ENCODE data around the gene CLDN6. TPM values are rescaled to one million over a fixed set of nuclear protein-coding genes. Genes with fewer than 3 reads are reported as not detected.
A peak's percentile ranks its signal among the peaks of the same experiment; 100 is the strongest.

CLDN6 gene
- total and polyA plus RNA-seq, 9 of the 15 experiments (the other 6 are each of a cell fraction or from before 2014, with no cell fraction given), result 0.22 to 0.75 (median 0.38) TPM; not detected in 3

- FAIRE-seq, result no peak
- peak overlapping the region in 1 of 2 experiments; percentile 78; a peak in 2 of 4 replicates for H3K9ac ChIP-seq (ENCODE audit: insufficient read depth in 1 of 2, low read depth in 2 of 2, low read length in 2 of 2)
- TF ChIP-seq ZEB2 (IDR thresholded peaks at IDR 0.05) (no peak), ZNF511 (CRISPR knock-in tag; IDR thresholded peaks at IDR 0.05) (no peak), E2F8 (IDR thresholded peaks at IDR 0.05; ENCODE audit: low read depth, partially characterized antibody) (no peak), SIN3B (IDR thresholded peaks at IDR 0.05; ENCODE audit: low read depth) (no peak), FUS (optimal IDR thresholded peaks at IDR 0.05; ENCODE audit: low read depth, low read length) (no peak), GABPA (tag; conservative IDR thresholded peaks at IDR 0.05; ENCODE audit: low read depth) (no peak), NRF1 (conservative IDR thresholded peaks at IDR 0.05 in 1 of 2, IDR thresholded peaks at IDR 0.05 in 1 of 2) (no peak), ETV5 (CRISPR knock-in tag; IDR thresholded peaks at IDR 0.05; ENCODE audit: low read depth) (no peak), MIER1 (IDR thresholded peaks at IDR 0.05; ENCODE audit: low read depth) (no peak), ADNP (tag; IDR thresholded peaks at IDR 0.05) (no peak), GTF2F1 (IDR thresholded peaks at IDR 0.05; ENCODE audit: low read depth, low read length) (no peak), BRCA1 (IDR thresholded peaks at IDR 0.05) (no peak), BRCA1 (CRISPR knock-in tag; IDR thresholded peaks at IDR 0.05) (no peak), PURB (CRISPR knock-in tag; IDR thresholded peaks at IDR 0.05; ENCODE audit: low read depth) (no peak), E2F3 (CRISPR knock-in tag; IDR thresholded peaks at IDR 0.05) (no peak), RBM22 (IDR thresholded peaks at IDR 0.05; ENCODE audit: low read depth, low read length, poor library complexity, severe bottlenecking) (no peak), DEAF1 (CRISPR knock-in tag; IDR thresholded peaks at IDR 0.05) (no peak), SLC30A9 (CRISPR knock-in tag; IDR thresholded peaks at IDR 0.05) (no peak), ZBTB26 (CRISPR knock-in tag; IDR thresholded peaks at IDR 0.05) (no peak)
Observed at GRCh38 chr16:3000540-3000939, 17.4 kb downstream of the CLDN6 start.

More at GRCh38 chr16:3000540-3000939, 17.4 kb downstream of the CLDN6 start:
- no peak overlapping the region for H3K27ac ChIP-seq (ENCODE audit: extremely low read depth, low read depth, low read length)
- ChIA-PET POLR2A (interaction anchor here (0.6 to 1.0 kb wide), 6 partner anchors 15 to 802 kb away, joined by 3 read pairs; no protein-coding TSS in a partner anchor), CTCF (ENCODE audit: low intra/inter-chr PET ratio) (no interaction called here)
- no TSS peak for BruUV-seq (replicated peaks)
- H3K36me3 ChIP-seq (ENCODE audit: control insufficient read depth, insufficient read depth, low read length), result no peaks in the 10 kb centered on the region
- H3K4me1 ChIP-seq (replicated peaks in 1 of 2; ENCODE audit: control insufficient read depth in 2 of 2, insufficient read depth in 2 of 2, low read length in 2 of 2), result peaks cover 0 to 40% of the 10 kb centered on the region in 2 experiments; a peak in 2 of 5 replicates
- no peak overlapping the region for H3K4me3 ChIP-seq
- intact Hi-C loops (cut with micrococcal nuclease), result no loop called here
- H3K27me3 ChIP-seq (ENCODE audit: control insufficient read depth in 2 of 2, insufficient read depth in 2 of 2, low read length in 2 of 2), result no peaks in the 10 kb centered on the region
- ATAC-seq (no peak), DNase-seq (ENCODE audit: extremely low read depth in 1 of 4, low spot score in 3 of 4) (no peak)
- H3K9me1 ChIP-seq (ENCODE audit: control insufficient read depth, insufficient read depth, low read length), result no peaks in the 10 kb centered on the region
- no peak overlapping the region for H2AFZ ChIP-seq (ENCODE audit: low read depth, low read length)
- peaks cover 6% of the 10 kb centered on the region; the same call in 2 of the 3 replicates for H3K79me2 ChIP-seq (ENCODE audit: control insufficient read depth, insufficient read depth, low read length)
- 63% methylated on average over 4 of the region's 4 CpGs for WGBS (ENCODE audit: insufficient coverage, low coverage, missing lambda C conversion rate)
- H4K20me1 ChIP-seq (replicated peaks; ENCODE audit: control insufficient read depth, insufficient read depth, low read length), result no peaks in the 10 kb centered on the region
- H3K4me2 ChIP-seq (ENCODE audit: insufficient read depth, low read length), result no peak overlapping the region
- in situ Hi-C loops (cut with MboI), result no loop called here
- no peaks in the 10 kb centered on the region for H3K9me3 ChIP-seq (replicated peaks; ENCODE audit: control insufficient read depth, insufficient read depth, low read depth, low read length)

Measured in K562 (cell line).